Fibroblast of mammary gland (primary cell): ENCODE data around the gene BEGAIN.

ENCODE experiments used
- DNase-seq: peaks from one replicate; pipeline ENCODE4 v3.0.0-alpha.2; 2010; ENCODE audit warnings: low read depth
- H3K4me3 ChIP-seq: 2 replicates; pipeline ENCODE4 v1.5.1; 2011; ENCODE audit warnings: low read depth, mild to moderate bottlenecking, low read length, moderate library complexity; ENCODE audit not compliant: control insufficient read depth
- CTCF ChIP-seq: conservative IDR thresholded peaks from 2 replicates; pipeline ENCODE4 v1.5.1; 2011; ENCODE audit warnings: low read depth, low read length, inconsistent platforms; ENCODE audit not compliant: control insufficient read depth, insufficient read depth

BEGAIN gene

GRCh38 chr14:100572543-100572942 is 14.7 kb downstream of the BEGAIN start:
- no peak for TF ChIP-seq CTCF
- DNase-seq: no peak

GRCh38 chr14:100571837-100572236 is 15.4 kb downstream of the BEGAIN start:
- TF ChIP-seq CTCF: no peak
- no peak overlapping the region for H3K4me3 ChIP-seq

More at GRCh38 chr14:100572543-100572942, 14.7 kb downstream of the BEGAIN start:
- H3K4me3 ChIP-seq: no peak overlapping the region

GRCh38 chr14:100570726-100571454 is 16.3 kb downstream of the BEGAIN start:
- DNase-seq: no peak
- H3K4me3 ChIP-seq: no peak overlapping the region
- TF ChIP-seq CTCF: no peak

More at GRCh38 chr14:100571837-100572236, 15.4 kb downstream of the BEGAIN start:
- no peak for DNase-seq

- no peak overlapping the region for H3K4me3 ChIP-seq
- TF ChIP-seq CTCF: no peak
- no peak for DNase-seq
Measured at GRCh38 chr14:100569734-100570286, 17.4 kb downstream of the BEGAIN start.

- DNase-seq: no peak
- no peak for TF ChIP-seq CTCF
- no peak overlapping the region for H3K4me3 ChIP-seq
Measured at GRCh38 chr14:100568998-100569733, 18.1 kb downstream of the BEGAIN start.

GRCh38 chr14:100568164-100568997 is 18.8 kb downstream of the BEGAIN start:
- no peak overlapping the region for H3K4me3 ChIP-seq
- no peak for DNase-seq
- TF ChIP-seq CTCF: no peak
